ENCODE data around the gene BAIAP2L2.
"Not testable (repeated sequence)": the region's sequence is repeated elsewhere in the genome, so short reads cannot be mapped to it uniquely, and the experiment has no call there.

BAIAP2L2 gene

GRCh38 chr22:38086001-38086845, 24.3 kb downstream of the BAIAP2L2 start:
- in situ Hi-C loops (cut with HindIII; ENCODE audit: low pct_ligation_motif_present, low pct_unique_long_range_greater_than_20kb, low sequenced_read_pairs): no loop called here
- DNase-seq: no peak

GRCh38 chr22:38085501-38085900, 25.0 kb downstream of the BAIAP2L2 start:
- DNase-seq: no peak
- in situ Hi-C loops (cut with HindIII; ENCODE audit: low pct_ligation_motif_present, low pct_unique_long_range_greater_than_20kb, low sequenced_read_pairs): no loop called here

GRCh38 chr22:38085056-38085455, 25.4 kb downstream of the BAIAP2L2 start:
- DNase-seq: no peak

GRCh38 chr22:38083931-38084631, 26.4 kb downstream of the BAIAP2L2 start, which contains the start of gene SLC16A8:
TSS of gene SLC16A8 (minus strand) at chr22:38084184. CDS start at chr22:38082873, 1,311 bp downstream.
- in situ Hi-C loops (cut with HindIII; ENCODE audit: low pct_ligation_motif_present, low pct_unique_long_range_greater_than_20kb, low sequenced_read_pairs): no loop called here
- DNase-seq: no peak

More at GRCh38 chr22:38085056-38085455, 25.4 kb downstream of the BAIAP2L2 start:
- in situ Hi-C loops (cut with HindIII; ENCODE audit: low pct_ligation_motif_present, low pct_unique_long_range_greater_than_20kb, low sequenced_read_pairs): no loop called here

GRCh38 chr22:38082986-38083710, 27.3 kb downstream of the BAIAP2L2 start:
- no peak for DNase-seq
- in situ Hi-C loops (cut with HindIII; ENCODE audit: low pct_ligation_motif_present, low pct_unique_long_range_greater_than_20kb, low sequenced_read_pairs): no loop called here

GRCh38 chr22:38081941-38082828, 28.3 kb downstream of the BAIAP2L2 start:
- DNase-seq: no peak
- in situ Hi-C loops (cut with HindIII; ENCODE audit: low pct_ligation_motif_present, low pct_unique_long_range_greater_than_20kb, low sequenced_read_pairs): no loop called here

- DNase-seq: no peak
- in situ Hi-C loops (cut with HindIII; ENCODE audit: low pct_ligation_motif_present, low pct_unique_long_range_greater_than_20kb, low sequenced_read_pairs): no loop called here
Measured at GRCh38 chr22:38081636-38081940, 28.9 kb downstream of the BAIAP2L2 start.

- DNase-seq: no peak
- in situ Hi-C loops (cut with HindIII; ENCODE audit: low pct_ligation_motif_present, low pct_unique_long_range_greater_than_20kb, low sequenced_read_pairs): no loop called here
Measured at GRCh38 chr22:38080850-38081635, 29.4 kb downstream of the BAIAP2L2 start.

GRCh38 chr22:38080474-38080849, 30.0 kb downstream of the BAIAP2L2 start:
- in situ Hi-C loops (cut with HindIII; ENCODE audit: low pct_ligation_motif_present, low pct_unique_long_range_greater_than_20kb, low sequenced_read_pairs): no loop called here
- no peak for DNase-seq

GRCh38 chr22:38079804-38080203, 30.7 kb downstream of the BAIAP2L2 start:
- in situ Hi-C loops (cut with HindIII; ENCODE audit: low pct_ligation_motif_present, low pct_unique_long_range_greater_than_20kb, low sequenced_read_pairs): no loop called here
- DNase-seq: no peak

GRCh38 chr22:38079208-38079607, 31.3 kb downstream of the BAIAP2L2 start:
- DNase-seq; in situ Hi-C loops (cut with HindIII; ENCODE audit: low pct_ligation_motif_present, low pct_unique_long_range_greater_than_20kb, low sequenced_read_pairs): not testable (repeated sequence)

- in situ Hi-C loops (cut with HindIII; ENCODE audit: low pct_ligation_motif_present, low pct_unique_long_range_greater_than_20kb, low sequenced_read_pairs): no loop called here
- no peak for DNase-seq
Measured at GRCh38 chr22:38078046-38078840, 32.2 kb downstream of the BAIAP2L2 start.

- in situ Hi-C loops (cut with HindIII; ENCODE audit: low pct_ligation_motif_present, low pct_unique_long_range_greater_than_20kb, low sequenced_read_pairs): no loop called here
- DNase-seq: no peak
Measured at GRCh38 chr22:38077595-38077994, 32.9 kb downstream of the BAIAP2L2 start.

- no peak for DNase-seq
- in situ Hi-C loops (cut with HindIII; ENCODE audit: low pct_ligation_motif_present, low pct_unique_long_range_greater_than_20kb, low sequenced_read_pairs): no loop called here
Measured at GRCh38 chr22:38077096-38077495, 33.4 kb downstream of the BAIAP2L2 start.

- no peak for DNase-seq
- in situ Hi-C loops (cut with HindIII; ENCODE audit: low pct_ligation_motif_present, low pct_unique_long_range_greater_than_20kb, low sequenced_read_pairs): no loop called here
Measured at GRCh38 chr22:38075961-38076360, 34.5 kb downstream of the BAIAP2L2 start.

- DNase-seq: no peak
- in situ Hi-C loops (cut with HindIII; ENCODE audit: low pct_ligation_motif_present, low pct_unique_long_range_greater_than_20kb, low sequenced_read_pairs): no loop called here
Measured at GRCh38 chr22:38075105-38075825, 35.2 kb downstream of the BAIAP2L2 start.

All from ACHN (cell line).